ENCODE data around the gene BCL6. TPM values are rescaled to one million over a fixed set of nuclear protein-coding genes. Genes with fewer than 3 reads are reported as not detected.

Gene BCL6
- polyA plus RNA-seq, 1 donor = 28.3 TPM

DNA sequence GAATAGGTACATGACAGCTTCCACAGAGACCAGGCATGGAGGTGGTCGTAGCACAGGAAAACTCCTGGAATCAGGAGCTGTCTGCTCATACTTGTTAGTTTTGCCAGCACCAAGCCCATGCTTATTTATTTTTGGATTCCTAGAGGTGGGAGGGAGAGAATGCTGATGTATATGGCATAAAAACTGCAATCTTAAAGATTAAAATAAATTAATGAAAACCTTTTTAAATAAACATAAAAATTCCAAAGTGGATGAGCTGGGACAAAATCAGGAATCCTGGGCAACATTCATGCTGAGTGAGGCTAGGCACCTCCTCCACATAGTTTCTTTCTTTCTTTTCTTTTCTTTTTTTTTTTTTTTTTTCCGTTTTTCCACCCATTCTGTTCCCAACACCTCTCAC, 14.3 kb upstream of the BCL6 start:
- no peak for DNase-seq

DNA sequence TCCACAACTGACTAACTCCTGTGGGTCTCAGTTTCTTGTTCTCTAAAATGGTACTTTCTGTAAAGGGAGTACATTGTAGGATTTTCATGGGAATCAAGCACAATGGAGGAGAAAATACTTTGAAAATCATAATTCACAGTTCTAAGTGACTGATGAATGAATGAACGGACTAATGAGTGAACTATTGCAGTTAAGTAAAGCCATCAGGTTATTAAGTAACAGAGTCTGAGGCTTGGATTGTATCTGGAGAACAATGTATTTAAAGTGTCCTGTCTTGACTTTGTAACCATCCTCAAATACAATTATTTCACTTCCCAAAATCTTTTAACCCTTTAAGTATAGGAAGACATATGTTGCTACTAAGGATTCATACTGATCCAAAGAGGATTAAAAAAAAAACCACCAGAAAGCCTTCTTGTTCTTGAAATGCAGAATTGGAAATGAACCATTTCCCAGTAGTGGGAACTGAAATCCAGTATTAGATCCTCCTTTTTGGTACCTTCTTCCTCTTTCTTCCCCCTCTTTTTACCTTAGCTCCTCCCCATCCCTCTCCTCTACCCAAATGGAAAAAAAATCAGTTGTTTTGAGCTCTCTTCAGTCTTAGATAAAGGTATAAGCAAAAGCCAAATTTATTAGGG, 13.2 kb upstream of the BCL6 start:
- no peak for DNase-seq

DNA sequence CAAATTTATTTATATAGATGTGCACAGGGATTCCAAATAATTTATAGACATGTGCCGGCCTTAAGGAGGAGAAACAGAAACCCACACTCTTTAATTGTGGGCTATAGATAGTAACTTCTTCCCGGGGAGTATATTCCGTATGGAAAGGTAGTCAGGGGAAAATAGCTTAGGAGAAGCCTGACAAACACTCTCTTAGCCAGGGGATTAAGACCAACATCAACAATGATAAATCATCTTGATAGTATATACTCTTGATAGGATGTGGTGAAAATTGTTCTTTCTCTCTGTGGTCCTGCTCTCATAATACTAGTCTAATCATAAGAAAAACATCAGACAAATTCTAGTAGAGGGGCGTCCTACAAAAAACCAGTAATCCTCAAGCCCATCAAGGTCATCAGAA, 8.2 kb upstream of the BCL6 start:
- DNase-seq = no peak

DNA sequence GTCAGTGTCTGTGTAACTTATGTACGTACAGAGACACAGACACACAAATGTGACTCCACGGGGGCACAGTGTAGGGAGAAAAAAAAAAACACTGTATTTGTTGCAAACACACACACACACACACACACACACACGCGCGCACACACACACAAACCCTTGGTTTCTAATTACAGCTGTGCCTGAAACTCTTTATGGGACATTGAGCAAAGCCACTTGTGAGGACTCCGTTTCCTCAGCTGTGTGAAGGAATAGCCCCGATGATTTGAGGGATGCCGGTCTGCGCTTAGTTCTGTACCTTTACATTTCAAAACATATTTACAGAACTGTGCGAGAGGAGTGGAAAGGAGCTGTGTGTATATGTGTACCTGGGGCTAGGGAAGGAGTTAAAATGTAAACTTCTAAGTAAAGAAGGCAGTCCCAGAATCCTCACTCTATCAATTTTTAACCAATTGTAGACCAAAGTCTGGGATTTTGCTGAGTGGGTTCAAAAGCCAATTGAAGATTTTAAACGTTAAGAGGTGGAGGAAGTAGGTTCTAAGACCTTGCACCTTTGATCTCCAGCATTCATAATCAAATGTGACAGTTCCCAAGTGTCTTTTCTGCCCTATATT, 5.3 kb upstream of the BCL6 start:
- no peak for DNase-seq

DNA sequence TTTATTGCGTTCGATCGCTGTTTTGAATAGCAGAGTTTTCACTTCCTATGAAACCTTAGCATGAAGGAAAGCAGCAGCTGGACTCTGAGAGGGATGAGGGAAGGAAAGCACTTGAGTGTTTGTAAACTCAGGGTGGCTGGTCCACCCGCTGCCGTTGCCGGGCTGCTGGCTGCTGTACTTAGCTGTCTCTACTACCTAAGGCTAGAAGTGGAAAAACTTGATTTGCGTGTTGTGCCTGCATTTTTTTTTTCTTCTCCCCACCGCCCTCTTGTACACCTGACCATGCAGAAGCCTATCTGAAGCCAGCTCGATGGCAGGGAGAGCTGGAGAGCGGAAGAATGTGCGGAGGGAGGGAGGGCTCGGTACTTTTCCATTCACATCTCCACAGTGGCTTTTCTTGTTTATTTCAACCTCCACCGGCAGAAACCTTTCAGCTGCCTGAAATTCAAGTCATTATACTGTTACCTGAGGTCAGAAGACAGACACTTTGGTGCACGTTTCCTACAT, 4.8 kb upstream of the BCL6 start:
- DNase-seq = no peak

DNA sequence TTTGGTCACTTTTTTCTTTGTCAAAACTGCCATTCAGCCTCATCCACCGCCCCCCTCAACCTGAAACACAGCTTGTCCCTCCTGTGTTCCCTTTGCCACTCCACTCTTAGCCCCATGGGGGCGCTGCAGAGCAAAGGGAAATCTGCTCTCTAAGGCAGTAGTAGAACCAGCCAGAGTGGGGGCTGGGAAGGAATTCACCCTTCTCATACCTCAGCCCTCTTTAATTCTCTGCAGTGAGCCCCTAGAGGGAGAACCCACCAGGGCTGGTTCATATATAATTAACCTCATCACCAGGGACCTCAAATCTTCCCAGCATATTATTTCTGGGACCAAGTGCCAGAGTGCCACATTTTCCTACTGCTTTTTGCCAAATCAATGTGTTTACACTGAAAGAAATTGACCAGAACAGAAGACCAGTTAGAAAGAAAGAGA, 2.8 kb upstream of the BCL6 start:
- peak; percentile 86 for DNase-seq

DNA sequence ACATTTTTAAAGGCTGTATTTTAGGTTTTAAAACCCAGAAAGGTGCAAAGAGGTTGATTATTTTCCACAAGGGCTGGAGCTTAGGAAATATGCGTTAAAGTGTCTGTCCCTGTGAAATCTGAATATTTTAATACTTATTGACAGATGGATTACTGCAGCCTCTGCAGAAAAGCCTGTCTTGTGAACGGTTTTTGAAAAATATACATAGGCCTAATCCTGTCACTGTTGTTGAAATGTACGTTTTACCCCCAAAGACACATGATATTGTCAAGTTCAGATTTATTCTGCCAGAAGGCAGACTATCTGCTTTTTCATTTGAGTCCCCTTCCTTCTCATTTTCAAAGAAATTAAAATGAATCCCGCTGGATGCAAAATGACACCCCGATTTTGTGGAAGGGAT, 2.2 kb upstream of the BCL6 start:
- DNase-seq = no peak

DNA sequence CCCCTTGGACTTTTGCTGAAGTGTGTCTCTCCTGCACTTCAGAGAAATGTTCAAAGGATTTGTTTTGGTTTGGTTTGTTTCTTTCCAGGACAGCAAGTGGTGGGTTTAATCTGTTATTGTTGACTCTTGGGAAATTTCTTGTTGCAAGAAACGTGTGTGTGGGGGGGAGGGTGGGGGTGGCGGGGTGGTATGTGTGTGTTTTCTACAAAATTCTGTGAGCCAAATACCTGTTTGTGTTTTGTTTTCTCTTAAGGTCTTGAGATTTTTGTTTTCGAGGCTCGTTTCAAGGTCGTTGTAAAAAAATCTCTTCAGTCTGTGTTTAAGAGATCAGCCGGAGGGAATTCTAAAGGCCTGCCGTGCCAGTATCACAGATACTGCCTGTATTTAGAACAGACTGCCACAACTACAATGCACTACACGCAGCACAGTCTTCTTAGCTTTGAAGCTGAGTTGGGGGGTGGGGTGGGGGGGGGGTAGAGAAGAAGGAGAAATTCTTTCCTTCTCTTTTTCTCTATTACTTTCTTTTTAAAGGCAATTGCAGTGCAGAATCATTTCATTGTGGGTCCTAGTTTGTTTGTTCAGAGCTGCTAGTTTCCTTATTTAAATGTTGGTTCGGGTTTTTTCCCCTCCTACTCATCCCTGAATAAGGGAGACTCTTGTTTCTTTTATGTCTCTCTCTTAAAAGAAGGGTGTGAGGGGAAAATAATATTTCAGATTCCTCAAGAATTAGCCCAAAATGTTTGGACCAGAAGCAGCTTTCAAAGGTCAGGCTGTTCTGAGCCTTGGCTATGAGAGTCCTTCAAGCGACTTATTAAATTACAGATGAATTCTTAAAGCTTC, 1.4 kb upstream of the BCL6 start:
- no peak for DNase-seq

DNA sequence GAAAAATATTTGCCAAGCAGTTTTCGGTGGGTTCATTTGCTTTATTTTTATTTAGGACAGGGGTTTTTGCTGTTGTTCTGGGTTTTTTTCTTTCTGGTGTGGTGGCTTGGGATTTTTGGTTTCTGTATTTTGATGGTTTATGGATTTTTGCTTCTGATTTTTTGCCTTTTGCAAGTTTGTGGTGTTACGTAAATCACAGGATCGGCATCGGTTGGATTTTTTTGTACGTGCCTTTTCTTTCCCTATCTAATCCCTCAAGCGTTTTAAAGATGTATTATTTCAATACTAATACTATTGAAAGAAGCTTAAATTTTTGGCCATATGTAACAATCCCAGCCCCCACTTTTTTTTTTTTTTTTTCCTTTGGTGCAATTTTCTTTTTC, 782 bp upstream of the BCL6 start:
- no peak for DNase-seq

DNA sequence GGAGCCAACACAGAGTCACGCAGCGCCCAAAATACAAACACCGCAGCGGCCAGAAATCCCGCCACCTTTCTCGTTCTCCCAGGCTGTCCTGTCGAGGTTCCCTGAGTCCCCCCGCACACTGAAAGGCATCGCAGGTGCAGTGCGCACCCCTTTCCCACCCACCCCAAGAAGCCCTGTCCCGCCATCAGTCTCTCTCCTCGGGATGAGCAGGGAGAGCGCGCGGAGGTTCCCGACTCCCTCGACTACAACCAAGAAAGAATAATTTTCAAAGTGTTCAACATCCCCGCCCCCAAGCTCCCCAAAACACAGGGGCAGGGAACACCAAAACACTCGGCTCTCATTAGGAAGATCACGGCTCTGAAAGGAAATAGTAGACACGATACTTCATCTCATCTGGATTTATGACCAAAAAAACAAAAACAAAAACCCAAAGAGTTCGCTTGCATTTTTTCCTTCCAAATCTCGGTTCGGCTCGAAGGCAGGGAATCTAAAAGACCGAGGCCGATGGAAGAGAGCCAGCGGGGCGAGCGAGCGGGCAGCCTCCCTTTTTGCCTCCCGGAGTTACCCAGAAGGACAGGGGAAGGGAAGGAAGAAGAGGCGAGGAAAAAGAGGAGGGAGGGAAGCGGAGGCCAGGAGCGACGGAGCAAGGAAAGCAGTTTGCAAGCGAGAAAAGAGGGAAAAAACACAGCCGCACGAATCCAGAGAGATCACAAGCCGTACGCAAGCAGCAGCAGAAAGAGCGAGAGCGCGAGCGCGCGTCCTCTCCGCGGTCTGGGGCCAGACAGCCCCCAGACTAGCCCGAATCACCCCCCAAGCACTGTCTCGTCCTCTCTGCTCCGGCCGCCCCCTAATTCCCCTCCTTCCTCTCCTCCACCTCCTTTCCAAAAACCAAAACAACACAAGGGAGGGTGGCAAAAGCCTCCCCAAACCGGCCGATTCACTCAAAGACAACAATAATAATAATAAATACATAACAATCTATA, 808 bp downstream of the BCL6 start:
- peak; percentile 88 for DNase-seq

DNA sequence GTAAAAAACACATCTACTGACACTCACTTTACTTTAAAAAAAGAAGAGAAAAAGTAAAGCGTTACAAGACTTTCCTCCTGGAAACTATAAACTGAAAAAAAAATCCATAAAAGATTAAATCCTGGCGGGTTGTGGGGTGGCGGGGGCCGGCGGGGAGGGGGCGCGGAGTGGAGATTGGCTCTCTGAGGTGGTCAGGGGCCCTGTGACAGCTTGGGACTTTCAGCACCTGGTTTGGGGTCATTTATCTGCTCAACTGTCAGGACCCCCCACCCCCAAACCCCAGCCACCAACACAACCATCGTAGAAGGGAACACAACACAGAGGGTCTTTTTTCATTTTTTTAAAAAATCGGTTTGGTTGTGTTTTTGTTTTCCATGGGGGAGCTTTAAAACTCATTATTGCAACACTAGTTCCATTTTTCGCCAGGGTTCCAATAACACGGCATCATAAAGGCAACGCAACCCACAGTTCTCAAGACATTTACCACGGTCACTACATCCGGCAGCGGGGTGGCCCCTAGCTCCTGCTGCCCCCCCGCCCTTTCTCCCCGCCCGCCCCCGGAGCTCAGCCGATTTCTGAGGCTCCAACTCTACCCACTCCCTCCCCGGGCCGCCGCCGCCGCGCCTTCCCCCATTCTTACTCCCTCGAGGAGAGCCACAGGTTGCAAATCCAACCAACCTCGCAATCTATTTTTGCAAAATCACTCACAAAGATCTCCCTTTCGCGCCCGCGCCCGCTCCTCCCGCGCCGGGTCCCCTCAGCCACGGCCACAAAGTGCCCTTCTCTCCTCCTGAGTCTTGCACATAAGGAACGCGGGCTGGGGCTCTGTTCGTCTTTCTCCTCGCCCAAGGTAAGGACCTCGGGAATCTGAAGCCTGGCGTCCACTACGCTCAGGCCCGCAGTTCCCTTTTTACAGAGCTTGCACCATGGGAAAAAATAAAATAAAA, 1.8 kb downstream of the BCL6 start:
- DNase-seq = peak; percentile 63

DNA sequence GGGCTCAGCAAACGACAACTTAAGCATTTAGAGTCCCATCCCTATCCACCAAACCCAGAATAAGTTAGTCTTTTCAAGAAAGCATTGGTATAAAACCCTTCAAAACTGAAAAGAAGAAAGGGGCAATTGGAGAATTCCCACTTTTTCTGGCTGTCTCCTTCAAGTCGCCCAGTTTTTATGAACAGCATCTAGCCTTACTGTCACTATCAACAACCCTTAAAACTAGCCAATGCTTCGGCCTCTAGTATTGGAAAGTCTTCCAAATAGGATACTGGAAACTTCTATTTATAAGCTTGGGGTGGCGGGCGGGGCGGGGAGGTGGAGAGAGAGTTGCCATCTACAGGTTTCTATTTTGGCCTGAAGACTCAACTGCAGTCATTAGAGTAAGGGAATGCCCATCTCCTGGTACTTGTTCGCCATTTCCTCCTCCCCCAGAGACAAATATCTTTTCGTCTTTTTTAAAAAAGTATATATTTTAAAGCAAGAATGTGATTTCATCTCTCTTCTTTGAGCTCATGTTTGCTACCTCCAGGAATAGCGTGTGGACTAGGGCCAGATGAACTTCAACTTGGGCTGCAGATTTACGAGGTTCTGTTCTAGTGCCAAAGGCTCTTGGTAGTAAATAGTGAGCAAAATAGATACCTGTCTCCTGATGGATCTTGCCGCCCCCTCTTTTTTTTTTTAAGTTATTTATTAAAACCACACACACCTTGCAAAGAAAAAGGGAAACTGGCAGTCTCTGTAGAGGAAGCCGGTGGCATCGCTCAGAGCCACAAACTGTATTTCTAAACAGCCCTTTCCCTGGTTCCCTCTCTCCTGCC, 2.7 kb downstream of the BCL6 start:
- DNase-seq = no peak

DNA sequence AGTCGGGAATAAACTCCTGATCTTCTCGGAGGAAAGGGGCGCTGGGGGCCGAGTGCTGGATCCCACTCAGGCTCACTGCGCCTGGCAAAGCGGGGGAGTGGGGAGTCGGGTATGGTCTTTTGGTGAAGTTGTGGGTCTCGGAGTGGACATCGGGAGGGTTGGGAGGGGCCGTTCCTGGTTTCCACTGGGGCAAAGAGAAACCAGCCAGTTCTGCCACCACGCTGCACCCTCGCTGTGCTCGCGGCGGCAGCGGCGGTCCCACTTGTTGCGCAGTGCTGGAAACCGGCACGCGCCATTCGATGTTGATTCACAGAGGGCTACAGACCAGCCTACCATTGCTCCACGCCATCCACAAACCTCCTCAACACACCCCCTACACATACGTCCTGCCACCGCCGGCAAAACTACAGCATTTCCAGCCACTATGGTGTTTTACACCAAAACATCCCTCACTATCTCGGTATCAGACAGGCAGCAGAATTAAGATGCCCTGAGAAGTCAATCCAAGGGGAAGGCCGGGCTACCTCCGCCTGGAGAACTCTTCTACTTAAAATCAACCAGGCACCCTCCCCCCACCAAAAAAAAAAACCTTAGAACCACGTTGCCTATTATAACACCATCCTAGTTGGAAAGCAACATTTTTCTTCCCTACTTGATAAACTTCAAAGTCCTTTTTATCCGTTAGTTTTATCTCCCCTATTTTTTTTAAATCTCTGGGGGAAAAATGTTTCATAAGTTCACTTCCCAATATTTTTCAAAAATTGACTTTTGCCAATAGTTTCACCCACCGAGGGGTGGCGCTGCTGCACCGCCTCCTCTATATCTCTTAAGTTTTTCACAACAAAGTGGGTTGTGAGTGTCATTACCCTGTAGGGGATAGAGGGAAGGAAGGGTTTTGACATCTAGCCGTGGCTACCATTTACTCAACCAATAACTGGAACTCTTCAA, 3.6 kb downstream of the BCL6 start:
- peak; percentile 73 for DNase-seq

DNA sequence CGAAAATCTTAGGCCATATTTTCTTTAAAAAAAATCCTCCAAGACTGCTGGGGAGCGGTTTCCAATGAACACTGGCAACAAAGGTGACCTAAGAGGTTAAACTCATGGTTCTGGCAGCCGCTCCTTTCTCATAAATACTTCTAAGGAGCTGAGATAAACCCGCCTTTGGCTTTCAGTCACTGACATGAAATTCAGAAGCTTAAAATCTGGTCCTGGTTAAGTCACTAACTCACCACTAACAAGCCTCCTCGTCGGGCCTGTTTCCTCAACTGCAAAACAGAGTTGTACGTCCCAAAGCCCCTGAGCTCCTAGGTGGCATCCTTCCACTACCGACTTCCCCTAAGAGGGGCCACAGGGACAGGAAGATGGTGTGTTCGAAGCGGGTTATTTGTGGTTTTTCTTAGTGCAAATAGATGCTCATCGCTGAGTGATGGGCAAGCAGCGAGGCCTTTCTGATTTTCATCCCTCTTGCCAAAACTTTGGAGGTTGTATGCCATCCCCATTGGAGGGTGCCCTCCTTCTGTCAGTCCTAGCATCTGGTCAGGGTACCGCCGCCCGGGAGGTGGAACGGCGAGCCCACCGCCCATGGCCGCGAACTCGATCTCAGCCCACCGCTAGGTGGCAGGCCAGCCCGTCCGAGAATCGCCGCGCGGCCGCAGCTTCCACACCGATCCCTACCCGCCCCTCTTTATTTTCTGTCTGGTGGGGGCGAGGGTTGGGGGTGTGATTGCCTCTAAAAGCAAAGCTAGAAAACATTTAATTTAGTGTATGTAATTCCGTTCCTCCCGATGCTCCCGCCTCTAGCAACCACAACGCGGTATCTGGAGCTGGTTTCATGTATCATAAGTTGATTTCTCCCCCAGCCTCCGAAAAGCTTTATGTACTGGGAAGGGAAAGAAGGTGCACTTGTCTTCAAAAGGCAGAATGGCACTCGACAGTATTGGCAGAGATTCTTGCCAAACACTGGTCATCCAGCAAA, 4.6 kb downstream of the BCL6 start:
- DNase-seq = peak; percentile 81

DNA sequence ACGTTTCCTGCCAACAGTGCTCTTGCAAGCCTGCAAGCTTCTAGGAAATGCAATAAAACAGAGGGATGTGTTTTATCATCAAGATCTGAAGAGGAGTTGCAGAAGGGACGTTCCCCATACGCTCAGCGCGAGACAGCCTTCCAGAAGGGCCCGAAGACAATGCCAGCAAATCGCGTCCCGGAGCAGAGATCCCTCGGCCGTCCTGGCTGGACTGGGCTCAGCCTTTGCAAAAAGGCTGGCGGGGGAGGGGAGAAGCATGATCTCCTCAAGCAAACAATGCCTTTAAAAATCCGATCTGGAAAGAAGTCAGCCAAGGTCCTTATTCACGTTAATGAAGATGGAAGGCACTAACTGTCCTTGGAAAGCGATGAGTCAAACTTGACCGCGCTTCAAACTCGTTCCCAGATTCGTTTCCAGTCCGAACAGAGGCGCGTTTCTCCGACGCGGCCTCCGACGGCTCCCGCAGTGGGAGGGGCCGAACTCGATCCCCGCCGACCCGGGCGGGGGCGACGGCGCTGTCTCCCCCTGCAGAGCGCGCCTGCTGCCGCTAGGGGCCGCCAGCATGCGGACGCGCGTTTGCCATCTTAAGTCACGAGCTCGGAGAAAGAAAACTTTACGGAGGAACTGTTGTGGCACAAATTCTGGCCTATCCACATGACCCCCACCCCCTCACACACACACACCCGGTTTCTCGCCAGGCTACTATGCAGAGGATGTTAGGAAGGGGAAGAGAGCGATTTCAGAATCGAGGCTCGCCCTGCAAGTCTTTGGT, 5.5 kb downstream of the BCL6 start:
- peak; percentile 93 for DNase-seq

DNA sequence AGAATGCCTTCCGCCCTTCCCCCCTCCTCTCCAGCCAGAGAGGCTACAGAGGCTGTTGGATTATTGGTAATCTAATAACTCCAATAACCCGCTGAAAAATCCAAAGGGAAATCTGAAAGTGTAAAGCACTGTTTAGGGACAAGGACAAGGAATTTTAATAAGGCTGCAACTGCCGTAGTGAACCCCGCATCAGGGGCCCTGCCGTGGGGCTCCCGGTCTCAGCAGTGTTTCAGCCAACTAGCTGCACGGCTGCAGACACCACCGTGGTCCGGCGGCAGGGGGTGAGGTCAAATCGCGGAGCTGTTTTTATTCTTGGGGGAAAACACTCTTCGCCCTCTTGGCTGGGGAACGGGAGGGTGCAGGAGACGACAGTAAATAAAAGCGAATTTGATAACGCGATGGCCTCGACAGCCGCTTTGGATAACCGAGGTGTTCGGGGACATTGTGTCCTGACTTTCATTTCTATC, 6.1 kb downstream of the BCL6 start:
- no peak for DNase-seq

All from hindlimb muscle (tissue), 1 donor.